GM12878 (cell line): ENCODE data around the gene BPIFB3. TPM values are rescaled to one million over a fixed set of nuclear protein-coding genes. Genes with fewer than 3 reads are reported as not detected.

Experiments
- ATAC-seq: fragments of 200-7000 bp; cut with Tn5 transposase; 3 replicates; pipeline ENCODE4 v1.9.1; 2020; ENCODE audit warnings: mild to moderate bottlenecking, moderate library complexity
- BruUV-seq: library from RNA; stranded (reverse); fragments of 400-500 nt; replicated peaks from 2 replicates; lab custom pipeline; 2021; lab: Mats Ljungman, UMichigan
- CTCF ChIA-PET: fragments of 300-600 bp; sonication (Branson Sonifier 250); formaldehyde crosslinking; extraction: SDS; loops from one replicate; lab custom pipeline; 2021; ENCODE audit warnings: inconsistent platforms; lab: Yijun Ruan, JAX
- POLR2A ChIA-PET: fragments of 350-600 bp; formaldehyde crosslinking; extraction: SDS; loops from one replicate; lab custom pipeline; 2021; ENCODE audit warnings: inconsistent platforms; lab: Charles Lee
- RAD21 ChIA-PET: fragments of 300-600 bp; sonication (Branson Sonifier 250); formaldehyde crosslinking; loops from one replicate; lab custom pipeline; 2023; ENCODE audit warnings: antibody characterized with exemption; ENCODE audit not compliant: unreplicated experiment; lab: Charles Lee
- SMC1A ChIA-PET: fragments of 300-600 bp; sonication (Branson Sonifier 250); formaldehyde crosslinking; loops from one replicate; lab custom pipeline; 2023; ENCODE audit not compliant: unreplicated experiment, uncharacterized antibody; lab: Charles Lee
- DNase-seq: peaks from one replicate; pipeline ENCODE4 v3.0.0-alpha.2; 2011; ENCODE audit warnings: low read depth, low spot score
- FAIRE-seq: peaks from 3 replicates; lab custom pipeline; 2011; peaks lifted over from hg19 to GRCh38; lab: Jason Lieb, UNC
- H2AFZ ChIP-seq: 2 replicates; pipeline ENCODE4 v1.6.0; 2011; ENCODE audit warnings: low read depth, low read length, control low read depth; ENCODE audit not compliant: control insufficient read depth
- H3K27ac ChIP-seq: 2 replicates; pipeline ENCODE4 v1.5.1; 2011; ENCODE audit warnings: control low read depth; ENCODE audit not compliant: control insufficient read depth, insufficient read depth
- H3K27me3 ChIP-seq, 2 experiments: replicated peaks in 1 of 2; 2 replicates each; pipeline versions ENCODE4 v1.6.0 to v1.6.1; 2011; ENCODE audit warnings: low read length in 1 of 2; ENCODE audit not compliant: control insufficient read depth in 2 of 2, insufficient read depth in 2 of 2
- H3K36me3 ChIP-seq, 2 experiments: 2 replicates each; pipeline ENCODE4 v1.5.1; 2011; ENCODE audit warnings: low read length in 1 of 2; ENCODE audit not compliant: control insufficient read depth in 2 of 2, insufficient read depth in 2 of 2
- H3K4me1 ChIP-seq: 2 replicates; pipeline ENCODE4 v1.6.1; 2011; ENCODE audit warnings: mild to moderate bottlenecking, low read length, moderate library complexity, mixed read lengths; ENCODE audit not compliant: control insufficient read depth, insufficient read depth
- H3K4me2 ChIP-seq: 2 replicates; pipeline ENCODE4 v1.6.0; 2011; ENCODE audit warnings: control low read depth; ENCODE audit not compliant: control insufficient read depth, insufficient read depth
- H3K4me3 ChIP-seq: fragments of 200-600 bp; sonication (generic); 2 replicates; pipeline ENCODE4 v1.5.1; 2016
- H3K79me2 ChIP-seq: 2 replicates; pipeline ENCODE4 v1.6.0; 2011; ENCODE audit warnings: low read length; ENCODE audit not compliant: control insufficient read depth, insufficient read depth
- H3K9ac ChIP-seq: 2 replicates; pipeline ENCODE4 v1.8.0; 2011; ENCODE audit warnings: low read length, control low read depth, mixed read lengths; ENCODE audit not compliant: control insufficient read depth, insufficient read depth
- H3K9me3 ChIP-seq: replicated peaks from 3 replicates; pipeline ENCODE4 v1.5.1; 2011; ENCODE audit warnings: mild to moderate bottlenecking, low read length; ENCODE audit not compliant: control insufficient read depth, insufficient read depth
- H4K20me1 ChIP-seq: 2 replicates; pipeline ENCODE4 v1.6.0; 2011; ENCODE audit not compliant: control insufficient read depth, insufficient read depth
- BHLHE40 ChIP-seq, 2 experiments: fragments of 450-650 bp in 1 of 2; IDR thresholded peaks; 2 replicates each; pipeline ENCODE4 v1.6.1; 2011 to 2017; ENCODE audit warnings: low read depth in 2 of 2, borderline replicate concordance in 1 of 2, improper control_type of control experiment in 1 of 2, low read length in 1 of 2, mild to moderate bottlenecking in 1 of 2
- CHD2 ChIP-seq: IDR thresholded peaks from 2 replicates; pipeline ENCODE4 v1.6.1; 2011; ENCODE audit warnings: low read depth, low read length, improper control_type of control experiment, borderline replicate concordance
- HCFC1 ChIP-seq: fragments of 150-350 bp; IDR thresholded peaks from 2 replicates; pipeline ENCODE4 v1.6.1; 2014; ENCODE audit warnings: low read length
- MEF2A ChIP-seq: IDR thresholded peaks from 2 replicates; pipeline ENCODE4 v1.6.1; 2011; ENCODE audit warnings: low read depth, mild to moderate bottlenecking, low read length, moderate library complexity; ENCODE audit not compliant: insufficient read depth
- NFXL1 ChIP-seq: fragments of 450-650 bp; IDR thresholded peaks from 2 replicates; pipeline ENCODE4 v1.6.1; 2017; ENCODE audit warnings: antibody characterized with exemption, mild to moderate bottlenecking, borderline replicate concordance
- PKNOX1 ChIP-seq: fragments of 450-650 bp; IDR thresholded peaks from 2 replicates; pipeline ENCODE4 v1.6.1; 2016; ENCODE audit warnings: mild to moderate bottlenecking
- POLR2AphosphoS2 ChIP-seq: IDR thresholded peaks from 2 replicates; pipeline ENCODE4 v1.6.1; 2011; ENCODE audit warnings: low read depth, mild to moderate bottlenecking, low read length, improper control_type of control experiment, moderate library complexity
- RUNX3 ChIP-seq: IDR thresholded peaks from 2 replicates; pipeline ENCODE4 v1.6.1; 2012; ENCODE audit warnings: low read length, inconsistent platforms
- SREBF1 ChIP-seq: IDR thresholded peaks from 2 replicates; pipeline ENCODE4 v1.6.1; 2012; ENCODE audit warnings: mild to moderate bottlenecking, low read length
- ZNF24 ChIP-seq: fragments of 450-650 bp; IDR thresholded peaks from 2 replicates; pipeline ENCODE4 v1.6.1; 2017; ENCODE audit warnings: antibody characterized with exemption, mild to moderate bottlenecking
- WGBS: methylation state at CpG from one replicate; pipeline ENCODE4 v1.1.6; 2016; ENCODE audit warnings: low lambda C conversion rate; ENCODE audit not compliant: insufficient replicate concordance, insufficient coverage; ENCODE audit errors: missing lambda C conversion rate; 5-methylcytosine and 5-hydroxymethylcytosine counted together
- in situ Hi-C: fragments of 300-500 bp; cut with MboI; formaldehyde crosslinking; loops from 9 replicates; pipeline ENCODE4 v1.14.3; 2018; ENCODE audit warnings: mixed read lengths
- intact Hi-C: fragments of 100-400 bp; cut with micrococcal nuclease; formaldehyde crosslinking; loops from one replicate; pipeline ENCODE4 v1.14.2; 2022; ENCODE audit not compliant: unreplicated experiment
- polyA plus RNA-seq, 11 experiments: library from polyadenylated mRNA; depleted of rRNA in 4 of 11; unstranded in 6 of 11; stranded (reverse) in 5 of 11; fragments of >200 nt; fragmentation: Nextera tagmentation in 4 of 11; fragmentation: Illumina TruSeq in 1 of 11; extraction: Ambion mirVana in 4 of 11; extraction: Trizol in 1 of 11; gene quantifications; 1 replicate in 1 of 11; 2 replicates in 10 of 11; pipeline versions ENCODE4 v1.2.1 to v1.2.3, GENCODE V29; 2011 to 2016; ENCODE audit warnings: inconsistent platforms in 2 of 11, missing spikeins in 2 of 11, low read depth in 1 of 11
- total RNA-seq, 4 experiments: library from RNA; depleted of rRNA in 3 of 4; stranded (reverse); fragments of >200 nt in 3 of 4; fragmentation: Illumina TruSeq in 1 of 4; extraction: Trizol in 1 of 4; gene quantifications; 2 replicates each; pipeline versions ENCODE4 v1.2.1 to v1.2.3, GENCODE V29; 2013 to 2021

Gene BPIFB3
- total and polyA plus RNA-seq, 10 of the 15 experiments (the other 5 are each of a cell fraction or from before 2014, with no cell fraction given), result not detected

DNA sequence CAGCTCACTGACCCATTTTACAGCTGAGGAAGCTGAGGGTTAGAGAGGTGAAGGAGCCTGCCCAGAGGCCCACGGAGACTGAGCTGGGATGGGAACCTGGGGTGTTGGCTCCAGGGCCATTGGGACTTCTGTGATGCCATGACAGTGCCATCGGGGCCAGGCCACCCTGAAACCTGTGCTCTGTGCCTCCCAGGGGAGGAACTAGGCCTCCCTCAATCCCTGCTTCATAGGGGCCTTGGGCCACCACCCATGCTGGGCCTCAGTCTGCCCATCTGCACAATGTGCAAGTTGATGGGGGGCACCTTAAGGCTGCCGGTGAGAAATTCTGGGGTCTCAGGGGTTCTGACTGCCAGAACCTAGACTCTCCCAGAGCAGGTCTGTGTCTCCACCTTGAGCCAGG, 50.6 kb downstream of the BPIFB3 start:
- H4K20me1 ChIP-seq, result no peaks in the 10 kb centered on the region
- H3K4me3 ChIP-seq, result no peak overlapping the region
- ChIA-PET RAD21 (no interaction called here), CTCF (no interaction called here), POLR2A (no interaction called here), SMC1A (no interaction called here)
- H3K27me3 ChIP-seq, result no peaks in the 10 kb centered on the region
- BruUV-seq, result no TSS peak
- ATAC-seq (no peak), FAIRE-seq (no peak), DNase-seq (no peak)
- intact Hi-C loops (no loop called here), in situ Hi-C loops (no loop called here)
- 27% methylated on average over 3 of the region's 3 CpGs for WGBS
- H3K79me2 ChIP-seq, result no peaks in the 10 kb centered on the region
- H3K36me3 ChIP-seq, result no peaks in the 10 kb centered on the region
- H3K9ac ChIP-seq, result no peak overlapping the region
- H3K4me2 ChIP-seq, result no peak overlapping the region
- no peak for TF ChIP-seq POLR2AphosphoS2
- no peak for TF ChIP-seq PKNOX1
- no peak for TF ChIP-seq HCFC1
- no peak for TF ChIP-seq CHD2
- no peak for TF ChIP-seq NFXL1
- TF ChIP-seq BHLHE40 (IDR thresholded peaks at IDR 0.05; ENCODE audit: borderline replicate concordance in 1 of 2, low read depth in 2 of 2, low read length in 1 of 2), result no peak
- TF ChIP-seq ZNF24, result no peak
- TF ChIP-seq MEF2A, result no peak
- TF ChIP-seq RUNX3, result no peak
- TF ChIP-seq SREBF1, result no peak
- H3K27ac ChIP-seq, result no peak overlapping the region
- no peaks in the 10 kb centered on the region for H3K9me3 ChIP-seq
- no peak overlapping the region for H2AFZ ChIP-seq
- no peaks in the 10 kb centered on the region for H3K4me1 ChIP-seq
